GM19455 (cell line): Measurements from ENCODE around the gene IP6K1.
A peak's percentile ranks its signal among the peaks of the same experiment; 100 is the strongest.
"Not testable (repeated sequence)": the region's sequence is repeated elsewhere in the genome, so short reads cannot be mapped to it uniquely, and the experiment has no call there.

Experiments
- ATAC-seq: cut with Tn5 transposase; IDR thresholded peaks from one replicate; pipeline ENCODE4 v1.9.1; 2021; ENCODE audit not compliant: unreplicated experiment

The IP6K1 gene

GRCh38 chr3:49794431-49794830, 8.1 kb upstream of the IP6K1 start:
- no peak for ATAC-seq

GRCh38 chr3:49793486-49794085, 7.2 kb upstream of the IP6K1 start:
- no peak for ATAC-seq

GRCh38 chr3:49792371-49793150, 6.2 kb upstream of the IP6K1 start:
- no peak for ATAC-seq

- no peak for ATAC-seq
These were observed 5.2 kb upstream of the IP6K1 start for GRCh38 chr3:49791571-49791970.

- no peak for ATAC-seq
These were observed 4.5 kb upstream of the IP6K1 start for GRCh38 chr3:49790626-49791411.

GRCh38 chr3:49788056-49788455, 1.7 kb upstream of the IP6K1 start:
- no peak for ATAC-seq

- ATAC-seq: no peak
These were observed 1.2 kb upstream of the IP6K1 start for GRCh38 chr3:49787536-49787935.

- no peak for ATAC-seq
These were observed 781 bp upstream of the IP6K1 start for GRCh38 chr3:49787182-49787464.

GRCh38 chr3:49785565-49786356, 581 bp downstream of the IP6K1 start:
- ATAC-seq: peak; percentile 42

- not testable (repeated sequence) for ATAC-seq
These were observed 4.1 kb downstream of the IP6K1 start for GRCh38 chr3:49782277-49782676.

GRCh38 chr3:49781415-49782199, 4.7 kb downstream of the IP6K1 start:
- no peak for ATAC-seq

- ATAC-seq: not testable (repeated sequence)
These were observed 5.4 kb downstream of the IP6K1 start for GRCh38 chr3:49780975-49781365.

GRCh38 chr3:49780080-49780974, 6.0 kb downstream of the IP6K1 start:
- ATAC-seq: no peak

GRCh38 chr3:49779358-49780079, 6.8 kb downstream of the IP6K1 start:
- no peak for ATAC-seq

GRCh38 chr3:49776101-49776500, 10.2 kb downstream of the IP6K1 start:
- not testable (repeated sequence) for ATAC-seq

GRCh38 chr3:49775538-49775937, 10.8 kb downstream of the IP6K1 start:
- ATAC-seq: no peak

GRCh38 chr3:49772703-49773102, 13.6 kb downstream of the IP6K1 start:
- no peak for ATAC-seq

GRCh38 chr3:49771340-49771938, 14.9 kb downstream of the IP6K1 start:
- no peak for ATAC-seq
